GM18867 (cell line): ENCODE results near the gene CCNG2.

Source experiments
- ATAC-seq: cut with Tn5 transposase; IDR thresholded peaks from one replicate; pipeline ENCODE4 v1.9.1; 2021; ENCODE audit warnings: mild to moderate bottlenecking, moderate library complexity; ENCODE audit not compliant: unreplicated experiment

The CCNG2 gene

DNA sequence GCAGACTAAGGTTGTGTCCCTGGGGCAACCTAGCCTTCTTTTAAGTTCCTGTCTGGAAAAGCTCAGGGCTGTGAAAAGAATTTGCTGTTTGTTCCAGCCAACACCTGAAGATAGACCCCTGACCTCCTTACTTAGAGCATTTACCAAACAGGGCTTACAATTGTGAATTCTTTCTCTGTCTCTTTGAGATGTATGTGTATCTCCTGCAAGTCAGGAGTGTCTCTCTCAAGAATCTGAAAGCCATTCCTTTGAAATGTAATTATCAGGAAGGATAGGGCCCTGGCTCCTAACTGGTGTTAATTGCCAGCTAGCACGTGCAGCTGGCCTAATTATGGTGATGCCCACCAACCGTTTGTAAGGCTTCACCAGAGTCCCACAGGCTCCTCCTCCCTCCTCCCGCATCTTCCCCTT lies 18.2 kb downstream of the CCNG2 start:
- no peak for ATAC-seq

- ATAC-seq = no peak
These were observed 19.6 kb downstream of the CCNG2 start for GRCh38 chr4:77176640-77177039.

DNA sequence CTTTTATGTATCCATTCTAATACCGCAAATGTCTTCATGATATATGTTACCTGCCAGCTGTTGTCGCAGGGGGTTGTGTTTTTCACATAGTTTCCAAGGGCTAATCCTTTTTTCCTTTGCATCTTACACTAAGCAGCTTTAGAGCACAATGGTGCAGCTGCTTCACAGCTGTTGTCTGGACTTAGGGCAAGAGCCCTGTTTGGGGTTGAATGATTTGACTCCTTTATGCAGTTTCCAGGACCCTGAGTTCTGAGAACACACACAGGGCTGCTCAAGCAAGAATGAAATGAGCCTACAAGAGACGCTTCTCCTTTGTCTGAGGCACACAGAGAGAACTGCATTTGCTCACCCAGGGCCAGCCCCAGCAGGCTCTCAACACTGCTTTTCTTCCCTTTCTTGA lies 20.2 kb downstream of the CCNG2 start:
- no peak for ATAC-seq

- no peak for ATAC-seq
These were observed 21.6 kb downstream of the CCNG2 start for GRCh38 chr4:77178560-77178959.

- no peak for ATAC-seq
These were observed 22.5 kb downstream of the CCNG2 start for GRCh38 chr4:77179519-77179918.

DNA sequence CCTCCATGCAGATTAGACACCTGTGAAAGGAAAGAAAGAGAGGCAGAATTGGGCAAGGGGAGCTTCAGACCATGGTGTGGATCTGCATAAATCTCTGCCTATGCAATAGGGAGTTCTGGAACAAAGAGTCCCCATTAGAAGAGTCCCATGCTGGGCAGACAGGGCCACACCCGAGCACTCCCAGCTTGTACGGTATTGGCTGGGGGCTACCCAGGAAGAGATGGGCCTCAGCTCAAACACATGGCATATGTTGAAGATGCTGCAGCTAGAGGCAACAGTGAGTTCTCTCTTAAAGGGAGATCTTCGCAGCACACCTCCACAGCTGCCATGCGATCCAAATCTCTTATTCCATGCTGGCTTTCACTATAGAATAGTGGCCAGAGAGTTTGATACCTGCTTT lies 24.7 kb downstream of the CCNG2 start:
- ATAC-seq = no peak

GRCh38 chr4:77183777-77184420 lies 26.9 kb downstream of the CCNG2 start:
- ATAC-seq = no peak

DNA sequence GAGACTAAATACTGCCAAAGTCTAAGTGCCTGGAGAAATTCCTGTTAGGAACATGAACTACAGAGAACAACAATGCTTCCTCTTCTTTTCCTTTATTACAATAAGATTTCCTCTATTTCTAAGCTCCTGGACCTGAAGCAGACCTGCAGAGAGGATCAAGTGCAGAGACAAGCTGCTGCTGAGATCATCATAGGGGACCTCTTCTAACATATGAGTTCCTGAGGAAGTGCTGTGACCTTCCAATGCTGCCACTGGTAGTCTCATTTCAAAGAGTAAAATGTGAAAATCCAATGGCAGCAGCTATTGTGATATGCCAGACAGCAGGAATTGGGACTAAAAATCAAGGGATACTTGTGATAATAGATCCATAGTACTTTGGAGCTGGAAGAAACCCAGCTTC lies 28.0 kb downstream of the CCNG2 start:
- no peak for ATAC-seq

- no peak for ATAC-seq
These were observed 28.7 kb downstream of the CCNG2 start for GRCh38 chr4:77185686-77186085.

DNA sequence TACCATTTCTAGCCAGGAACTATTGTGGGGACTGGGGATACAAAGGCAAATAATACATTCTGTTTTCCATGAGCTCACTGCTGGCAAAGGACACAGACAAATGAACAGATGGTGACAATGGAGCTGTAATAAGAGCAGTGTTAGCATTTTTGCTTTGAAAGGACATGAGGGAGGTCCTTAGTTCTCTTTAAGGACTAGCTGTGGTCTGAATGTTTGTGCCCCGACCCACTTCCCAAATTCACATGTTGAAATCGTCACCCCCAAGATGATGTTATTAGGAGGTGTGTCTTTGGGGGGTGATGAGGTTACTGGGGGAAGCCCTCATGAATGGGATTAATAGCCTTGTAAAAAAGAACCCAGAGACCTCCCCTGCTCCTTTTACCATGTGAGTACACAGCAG lies 30.3 kb downstream of the CCNG2 start:
- ATAC-seq = no peak

DNA sequence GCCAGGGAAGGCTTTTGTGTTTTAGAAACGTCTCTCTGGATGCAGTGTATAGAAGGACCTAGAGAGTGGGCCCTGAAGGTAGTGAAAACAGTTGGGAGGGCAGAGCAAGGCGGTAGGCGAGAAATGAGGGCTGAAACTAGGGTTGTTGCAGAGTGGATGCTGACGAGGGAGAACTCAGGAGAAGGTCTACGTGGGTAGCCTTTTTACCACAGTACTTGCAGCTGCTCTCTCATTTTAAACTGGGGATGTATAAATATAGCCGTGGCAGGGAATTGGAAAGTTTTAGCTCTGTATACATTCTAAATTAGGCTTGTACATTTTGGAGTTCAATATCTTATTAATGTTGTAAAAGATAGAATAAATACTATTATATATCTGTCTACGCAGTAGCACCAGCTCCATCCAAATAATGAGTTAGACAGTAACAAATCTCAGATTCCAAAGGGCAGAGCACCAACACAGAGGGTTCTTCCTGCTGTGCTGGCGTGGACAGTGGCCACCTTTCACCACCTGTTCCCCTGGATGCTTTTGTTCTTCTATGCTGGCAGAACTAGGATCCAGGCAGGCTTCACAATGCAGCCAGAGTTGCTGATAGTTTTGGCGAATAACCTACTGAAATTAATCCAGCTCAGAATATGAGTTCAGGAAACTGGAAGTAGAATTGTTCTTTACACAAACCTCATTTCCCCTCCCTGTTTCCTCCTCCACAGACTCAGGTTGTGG lies 31.7 kb downstream of the CCNG2 start:
- no peak for ATAC-seq

DNA sequence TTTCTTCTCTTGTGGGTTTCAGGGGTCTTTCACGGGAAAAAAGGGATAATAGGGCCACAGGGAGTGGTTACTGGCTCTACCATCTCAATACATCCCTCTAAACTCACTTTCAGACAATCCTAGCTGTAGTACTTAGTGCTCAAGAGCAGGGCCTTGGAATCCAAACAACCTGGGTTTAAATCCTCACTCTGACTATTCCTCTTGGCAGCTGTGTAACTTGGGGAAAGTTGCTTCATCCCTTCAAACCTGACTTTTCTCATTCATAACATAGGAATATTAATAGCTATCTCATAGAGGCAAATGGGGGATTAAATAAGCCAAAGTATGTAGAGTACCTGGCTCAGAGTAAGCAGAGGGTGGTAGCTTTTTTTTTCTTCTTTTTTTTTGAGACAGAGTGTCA lies 32.4 kb downstream of the CCNG2 start:
- ATAC-seq = no peak

DNA sequence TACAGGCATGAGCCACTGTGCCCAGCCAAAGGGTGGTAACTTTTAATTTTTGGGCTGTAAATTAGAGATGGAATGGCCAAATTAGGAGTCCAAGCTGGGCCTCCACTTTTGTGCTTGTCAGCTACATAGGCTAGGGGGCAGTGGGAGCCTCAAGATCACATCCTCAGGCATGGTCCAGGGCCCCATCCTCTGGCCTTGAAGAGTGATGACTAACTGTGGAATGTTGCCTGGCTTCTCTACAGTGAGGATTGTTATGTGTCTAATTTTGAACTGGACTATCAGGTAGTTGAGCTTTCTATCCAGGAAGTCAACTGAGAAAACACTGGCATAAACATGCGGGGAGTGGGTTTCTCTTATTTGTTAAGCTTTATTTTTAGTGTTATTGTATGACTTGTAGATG lies 33.0 kb downstream of the CCNG2 start:
- no peak for ATAC-seq

DNA sequence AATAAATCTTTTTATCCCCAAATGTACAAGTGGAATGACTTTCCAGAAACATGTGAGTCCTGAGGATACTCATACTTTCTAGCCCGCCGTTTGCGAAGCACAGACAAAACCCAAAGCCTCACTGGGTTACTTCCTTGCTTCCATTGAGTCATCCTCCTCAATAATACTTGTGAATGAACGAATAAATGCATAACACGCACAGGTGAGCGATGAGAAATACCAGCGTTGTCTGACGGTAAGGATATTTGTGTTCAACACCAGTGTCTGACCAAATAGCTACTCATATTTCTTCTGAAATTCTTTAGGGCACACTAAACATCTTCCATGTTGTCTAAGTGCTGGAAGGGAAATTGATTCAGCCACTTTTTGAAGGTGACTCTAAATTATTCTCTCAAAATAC lies 36.0 kb downstream of the CCNG2 start:
- ATAC-seq = no peak

DNA sequence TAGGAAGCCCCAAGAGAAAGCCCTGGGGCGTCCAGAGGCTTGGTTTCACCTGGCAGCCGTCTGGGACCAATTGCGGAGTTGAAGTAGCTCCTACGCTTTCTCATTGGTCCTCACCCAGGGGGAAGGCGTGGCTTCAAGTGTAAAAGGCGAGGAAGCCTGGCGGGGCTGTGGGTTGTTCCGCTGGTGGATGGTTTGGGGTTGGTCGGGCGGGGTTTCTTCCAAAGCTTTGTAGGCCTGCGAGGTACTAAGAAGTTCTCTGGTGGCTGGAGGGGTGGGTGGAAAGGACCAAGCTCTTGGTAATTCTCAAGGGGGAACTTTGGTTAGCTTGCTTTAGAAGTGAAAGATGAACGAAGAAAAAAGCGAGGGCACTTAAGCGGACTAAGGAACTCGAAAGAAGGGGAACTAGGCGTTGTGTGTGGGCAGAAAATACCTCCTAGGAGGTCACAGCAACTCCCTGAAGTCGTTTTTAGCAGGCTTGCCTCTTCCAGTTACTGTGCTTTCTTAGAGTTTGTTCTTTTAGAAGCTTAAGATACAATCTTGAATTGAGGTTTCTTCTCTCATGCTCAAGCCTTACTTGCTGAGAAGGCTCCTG lies 36.6 kb downstream of the CCNG2 start:
- peak; percentile 95 for ATAC-seq

DNA sequence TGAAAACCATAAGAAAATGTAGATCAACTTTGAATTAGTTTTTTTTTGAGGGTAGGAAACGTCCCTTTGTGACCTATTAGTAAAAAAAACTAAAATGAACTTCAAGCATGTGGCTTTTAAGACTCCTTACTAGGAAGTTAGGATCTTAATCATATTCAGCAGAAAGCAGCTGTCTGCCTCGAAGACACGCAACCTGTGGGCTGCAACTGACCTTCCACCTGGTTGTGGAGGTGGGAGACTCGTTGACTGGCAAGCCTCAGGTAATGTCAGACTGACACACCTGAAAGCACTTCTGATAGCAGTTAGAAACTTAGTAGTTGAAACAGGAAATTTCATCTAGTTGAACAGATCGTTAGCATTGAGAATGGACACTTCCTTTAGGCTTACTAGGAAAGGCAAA lies 37.4 kb downstream of the CCNG2 start:
- no peak for ATAC-seq

- no peak for ATAC-seq
These were observed 38.0 kb downstream of the CCNG2 start for GRCh38 chr4:77194989-77195388.

- ATAC-seq = peak; percentile 37
These were observed 39.9 kb downstream of the CCNG2 start for GRCh38 chr4:77196866-77197265.

- no peak for ATAC-seq
These were observed 40.4 kb downstream of the CCNG2 start for GRCh38 chr4:77197361-77197760.

GRCh38 chr4:77197831-77198230 lies 40.8 kb downstream of the CCNG2 start:
- ATAC-seq = no peak

DNA sequence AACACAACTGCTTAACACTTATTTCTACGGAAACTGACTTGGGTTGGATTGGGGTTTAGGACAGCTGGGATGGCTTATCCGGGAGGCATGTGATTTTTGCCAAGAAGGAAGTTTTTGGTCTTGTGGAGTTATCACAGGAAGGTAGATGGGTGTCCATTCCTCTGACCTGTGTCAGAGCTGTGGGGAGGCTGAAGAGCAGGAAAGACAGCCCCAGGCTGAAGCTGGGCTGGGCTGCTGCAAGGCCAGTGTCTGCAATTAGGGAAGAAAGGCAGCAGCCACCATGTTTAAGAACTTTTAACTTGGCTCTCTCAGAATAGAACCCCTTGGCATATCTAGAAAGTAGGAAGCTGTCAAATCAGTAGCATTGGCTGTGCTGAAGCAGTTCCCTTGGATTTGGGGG lies 42.3 kb downstream of the CCNG2 start:
- ATAC-seq = no peak

DNA sequence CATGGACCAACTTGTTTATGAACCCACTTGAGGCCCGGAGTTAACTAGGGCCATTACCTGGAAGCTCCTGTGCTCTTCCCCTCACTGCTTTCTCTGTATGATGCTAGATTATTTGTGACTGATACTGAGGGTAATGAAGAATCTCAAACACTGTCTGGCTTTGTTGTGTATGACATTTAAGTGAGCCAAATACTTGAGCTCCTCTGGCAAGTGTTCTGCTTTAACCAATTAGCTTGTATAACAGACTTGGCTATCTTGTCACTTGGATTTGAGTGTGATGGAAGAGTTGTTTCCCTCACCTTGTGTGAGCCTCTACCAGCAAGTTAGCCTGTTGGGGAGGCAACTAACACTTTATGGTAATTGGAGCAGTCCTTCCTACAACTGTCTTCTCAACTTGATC lies 42.7 kb downstream of the CCNG2 start:
- no peak for ATAC-seq
